IMR-90 (cell line): Measurements from ENCODE around the gene RRM1. TPM values are rescaled to one million over a fixed set of nuclear protein-coding genes. Genes with fewer than 3 reads are reported as not detected.

Experiments
- ATAC-seq: fragments of 200-7000 bp; cut with Tn5 transposase; 2 replicates; pipeline ENCODE4 v1.9.1; 2020; ENCODE audit warnings: low read depth, mild to moderate bottlenecking, moderate library complexity
- BruUV-seq: library from RNA; stranded (reverse); fragments of 400-500 nt; replicated peaks from 2 replicates; lab custom pipeline; 2021; lab: Mats Ljungman, UMichigan
- CTCF ChIA-PET: fragments of 300-600 bp; formaldehyde crosslinking; extraction: SDS; loops from one replicate; lab custom pipeline; 2021; ENCODE audit warnings: antibody characterized with exemption; lab: Yijun Ruan, JAX
- POLR2A ChIA-PET: fragments of 300-600 bp; sonication (Branson Sonifier 250); formaldehyde crosslinking; loops from one replicate; lab custom pipeline; 2022; ENCODE audit warnings: antibody characterized with exemption; ENCODE audit not compliant: unreplicated experiment; lab: Charles Lee
- DNase-seq: peaks from one replicate; pipeline ENCODE4 v3.0.0; 2013
- H2AFZ ChIP-seq: replicated peaks from 2 replicates; pipeline ENCODE3; 2013; ENCODE audit warnings: low read length, mild to moderate bottlenecking; ENCODE audit not compliant: poor library complexity
- H2AK5ac ChIP-seq: 2 replicates; pipeline ENCODE4 v1.6.1; 2013; ENCODE audit warnings: low read depth, low read length, inconsistent platforms
- H2AK9ac ChIP-seq: replicated peaks from 2 replicates; pipeline ENCODE3; 2013; ENCODE audit warnings: mild to moderate bottlenecking, low read depth, low read length, moderate library complexity; ENCODE audit not compliant: poor library complexity
- H2BK120ac ChIP-seq: 2 replicates; pipeline ENCODE4 v1.6.1; 2013; ENCODE audit warnings: low read depth, low read length, inconsistent platforms
- H2BK15ac ChIP-seq: 3 replicates; pipeline ENCODE4 v1.6.1; 2013; ENCODE audit warnings: low read depth, low read length, inconsistent platforms
- H2BK20ac ChIP-seq: 2 replicates; pipeline ENCODE4 v1.6.1; 2013; ENCODE audit warnings: low read depth, mild to moderate bottlenecking, inconsistent platforms, low read length, moderate library complexity
- H2BK5ac ChIP-seq: 2 replicates; pipeline ENCODE4 v1.6.1; 2013; ENCODE audit warnings: mild to moderate bottlenecking, low read depth, low read length, inconsistent platforms; ENCODE audit not compliant: poor library complexity, severe bottlenecking
- H3K14ac ChIP-seq: replicated peaks from 2 replicates; pipeline ENCODE4 v1.6.1; 2013; ENCODE audit warnings: low read depth, low read length, inconsistent platforms
- H3K18ac ChIP-seq: 2 replicates; pipeline ENCODE4 v1.6.1; 2013; ENCODE audit warnings: low read depth, low read length, control low read depth
- H3K23ac ChIP-seq: 2 replicates; pipeline ENCODE4 v1.6.1; 2013; ENCODE audit warnings: low read depth, low read length, inconsistent platforms
- H3K27ac ChIP-seq: 2 replicates; pipeline ENCODE4 v1.5.1; 2013; ENCODE audit warnings: mild to moderate bottlenecking, control low read depth, low read length; ENCODE audit not compliant: insufficient read depth
- H3K27me3 ChIP-seq: 2 replicates; pipeline ENCODE4 v1.6.1; 2013; ENCODE audit warnings: low read length; ENCODE audit not compliant: control insufficient read depth, insufficient read depth
- H3K36me3 ChIP-seq: 2 replicates; pipeline ENCODE4 v1.6.1; 2013; ENCODE audit warnings: low read length, mixed read lengths; ENCODE audit not compliant: control insufficient read depth, insufficient read depth
- H3K4ac ChIP-seq: 2 replicates; pipeline ENCODE4 v1.6.1; 2013; ENCODE audit warnings: low read depth, low read length, inconsistent platforms
- H3K4me1 ChIP-seq: 2 replicates; pipeline ENCODE4 v1.6.1; 2013; ENCODE audit warnings: low read length, mixed read lengths; ENCODE audit not compliant: control insufficient read depth, insufficient read depth
- H3K4me2 ChIP-seq: 2 replicates; pipeline ENCODE4 v1.6.1; 2013; ENCODE audit warnings: low read depth, mild to moderate bottlenecking, control low read depth, low read length, moderate library complexity
- H3K4me3 ChIP-seq: 2 replicates; pipeline ENCODE4 v1.5.1; 2013; ENCODE audit warnings: low read depth, mild to moderate bottlenecking, control low read depth, low read length, moderate library complexity; ENCODE audit not compliant: insufficient read depth
- H3K56ac ChIP-seq: 2 replicates; pipeline ENCODE4 v1.6.1; 2013; ENCODE audit warnings: low read length, inconsistent platforms; ENCODE audit not compliant: insufficient read depth; ENCODE audit errors: extremely low read depth
- H3K79me1 ChIP-seq, 2 experiments: 2 replicates each; pipeline ENCODE4 v1.6.1; 2013; ENCODE audit warnings: low read length in 2 of 2, inconsistent platforms in 1 of 2, low read depth in 1 of 2
- H3K9ac ChIP-seq: 2 replicates; pipeline ENCODE4 v1.6.1; 2013; ENCODE audit warnings: low read depth, low read length, control low read depth
- H3K9me1 ChIP-seq: 2 replicates; pipeline ENCODE4 v1.6.1; 2013; ENCODE audit warnings: low read length, inconsistent platforms; ENCODE audit not compliant: insufficient read depth
- H3K9me3 ChIP-seq: 2 replicates; pipeline ENCODE4 v1.6.1; 2013; ENCODE audit warnings: low read length; ENCODE audit not compliant: control insufficient read depth, insufficient read depth
- H4K20me1 ChIP-seq: 2 replicates; pipeline ENCODE4 v1.6.1; 2013; ENCODE audit warnings: low read length, inconsistent platforms; ENCODE audit not compliant: insufficient read depth
- H4K5ac ChIP-seq: 2 replicates; pipeline ENCODE4 v1.6.1; 2013; ENCODE audit warnings: mild to moderate bottlenecking, low read depth, low read length, control low read depth
- H4K8ac ChIP-seq, 2 experiments: 2 replicates each; pipeline ENCODE4 v1.6.1; 2013; ENCODE audit warnings: low read depth in 2 of 2, low read length in 2 of 2, control low read depth in 1 of 2, inconsistent platforms in 1 of 2
- H4K91ac ChIP-seq: 2 replicates; pipeline ENCODE4 v1.6.1; 2013; ENCODE audit warnings: low read depth, low read length, inconsistent platforms; ENCODE audit not compliant: insufficient read depth
- CHD1 ChIP-seq: IDR thresholded peaks from 2 replicates; pipeline ENCODE4 v1.6.1; 2012; ENCODE audit warnings: low read depth, low read length, improper control_type of control experiment
- FOS ChIP-seq: fragments of 150-350 bp; IDR thresholded peaks from 2 replicates; pipeline ENCODE4 v1.6.1; 2016; ENCODE audit warnings: low read depth, low read length
- MAFK ChIP-seq: IDR thresholded peaks from 2 replicates; pipeline ENCODE4 v1.6.1; 2012; ENCODE audit warnings: low read depth, low read length, improper control_type of control experiment
- NFE2L2 ChIP-seq: fragments of 150-350 bp; IDR thresholded peaks from 2 replicates; pipeline ENCODE4 v1.6.1; 2016; ENCODE audit warnings: low read depth, mild to moderate bottlenecking, low read length
- SMC3 ChIP-seq: fragments of 150-350 bp; IDR thresholded peaks from 2 replicates; pipeline ENCODE4 v1.6.1; 2016; ENCODE audit warnings: low read depth, mild to moderate bottlenecking, antibody characterized with exemption, low read length, moderate library complexity
- WGBS, 2 experiments: methylation state at CpG; one replicate each; pipeline versions ENCODE4 v1.1.5 to v1.1.7; 2013; ENCODE audit warnings: missing lambda C conversion rate in 2 of 2; ENCODE audit not compliant: insufficient read length in 1 of 2; ENCODE audit errors: extremely low coverage in 2 of 2; 5-methylcytosine and 5-hydroxymethylcytosine counted together
- dilution Hi-C: fragments of 300-500 bp; cut with HindIII; formaldehyde crosslinking; loops from one replicate; pipeline ENCODE4 v1.14.3; 2018; ENCODE audit warnings: low sequenced_read_pairs; ENCODE audit not compliant: unreplicated experiment
- in situ Hi-C: fragments of 300-500 bp; cut with MboI; formaldehyde crosslinking; loops from 3 replicates; pipeline ENCODE4 v1.14.3; 2019; ENCODE audit warnings: low sequenced_read_pairs, inconsistent platforms, mixed read lengths
- intact Hi-C: fragments of 100-400 bp; cut with micrococcal nuclease; formaldehyde crosslinking; loops from 2 replicates; pipeline ENCODE4 v1.10.0; 2022
- polyA plus RNA-seq, 3 experiments: library from polyadenylated mRNA; depleted of rRNA; stranded (reverse); fragments of >200 nt; gene quantifications; 2 replicates each; pipeline ENCODE4 v1.2.3, GENCODE V29; 2012; ENCODE audit warnings: low replicate concordance in 1 of 3
- total RNA-seq: library from RNA; depleted of rRNA; stranded (reverse); fragments of >200 nt; gene quantifications from 2 replicates; pipeline ENCODE4 v1.2.3, GENCODE V29; 2012

RRM1 gene
- total and polyA plus RNA-seq, 2 of the 4 experiments (the other 2 are of a cell fraction): 55.1 to 183 TPM

DNA sequence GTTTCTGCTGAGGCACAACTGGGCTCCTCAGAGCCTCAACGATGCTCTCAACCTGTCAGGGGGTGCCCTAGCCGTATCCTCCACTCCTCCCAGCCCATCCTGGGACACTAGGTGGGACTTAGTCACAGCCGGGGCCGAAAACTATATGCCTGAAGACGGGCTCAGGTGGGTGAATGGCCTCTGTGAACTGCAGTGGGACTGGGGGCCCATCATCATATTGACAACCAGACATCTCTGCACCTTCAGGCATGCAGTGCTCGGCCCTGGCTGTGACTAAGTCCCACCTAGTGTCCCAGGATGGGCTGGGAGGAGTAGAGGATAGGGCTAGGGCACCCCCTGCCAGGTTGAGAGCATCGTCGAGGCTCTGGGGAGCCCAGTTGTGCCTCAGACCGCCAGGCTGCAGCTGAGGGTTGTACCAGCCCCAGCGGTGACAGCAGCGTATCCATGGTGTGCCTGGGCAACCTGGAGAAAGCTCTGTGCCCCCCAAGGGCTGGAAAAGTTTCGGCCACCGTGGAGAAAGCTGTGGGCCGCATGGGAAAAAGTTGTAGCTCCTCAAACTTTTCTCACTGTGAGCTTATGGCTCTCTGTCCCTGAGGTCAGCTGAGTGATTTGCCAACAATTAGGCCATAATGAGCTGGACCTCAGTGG is 88.9 kb downstream of the RRM1 start:
- Histone ChIP-seq H3K56ac (no peak overlapping the region), H2BK120ac (no peak overlapping the region), H3K9me1 (no peaks in the 10 kb centered on the region), H2BK15ac (no peak overlapping the region), H3K36me3 (no peaks in the 10 kb centered on the region), H2AFZ (no peak overlapping the region), H3K4me2 (no peak overlapping the region), H3K9ac (no peak overlapping the region), H3K4me1 (no peaks in the 10 kb centered on the region; the same call in 1 of the 2 replicates), H3K4ac (no peak overlapping the region), H2AK5ac (no peak overlapping the region), H3K27me3 (no peaks in the 10 kb centered on the region), H2BK20ac (no peak overlapping the region), H3K79me1 (no peaks in the 10 kb centered on the region), H3K9me3 (no peaks in the 10 kb centered on the region), H3K23ac (no peak overlapping the region), H3K14ac (no peak overlapping the region), H4K8ac (no peak overlapping the region), H3K27ac (no peak overlapping the region), H4K91ac (no peak overlapping the region), H4K20me1 (no peaks in the 10 kb centered on the region), H4K5ac (no peak overlapping the region), H2AK9ac (no peak overlapping the region), H2BK5ac (no peak overlapping the region), H3K18ac (no peak overlapping the region), H3K4me3 (no peak overlapping the region)
- ChIA-PET POLR2A (no interaction called here), CTCF (interaction anchor here (0.6 kb wide), 1 partner anchor 356 kb away, joined by 3 read pairs; no protein-coding TSS in a partner anchor)
- 88% methylated on average over 4 of the region's 14 CpGs; no CpG with 5 or more reads in 1 of the 2 experiments for WGBS, 2 experiments
- ATAC-seq (no peak), DNase-seq (no peak)
- in situ Hi-C loops (loop anchor here (5.0 kb wide), 1 partner anchor 359 kb away; no protein-coding TSS in a partner anchor), intact Hi-C loops (loop anchor here (10.0 kb wide), 1 partner anchor 1621 kb away; the partner anchor contains the start of gene OR52N2), dilution Hi-C loops (no loop called here)
- BruUV-seq: no TSS peak
- TF ChIP-seq SMC3 (no peak), MAFK (no peak), FOS (no peak), NFE2L2 (no peak), CHD1 (no peak)
